OCI-LY3 (cell line): Measurements from ENCODE around the gene TIGD3.
"Not testable (repeated sequence)": the region's sequence is repeated elsewhere in the genome, so short reads cannot be mapped to it uniquely, and the experiment has no call there.

Experiments
- H2AFZ ChIP-seq: fragments of 200-600, 300-600 bp; shearing (Covaris generic); 2 replicates; pipeline ENCODE4 v1.6.0; 2014; ENCODE audit warnings: antibody characterized with exemption, low read depth, low read length
- H3K27ac ChIP-seq: fragments of 200-600, 300-600 bp; sonication (generic); 2 replicates; pipeline ENCODE4 v1.5.1; 2014; ENCODE audit warnings: mild to moderate bottlenecking, low read length, moderate library complexity, mixed read lengths
- H3K27me3 ChIP-seq: fragments of 200-600, 300-600 bp; sonication (generic); 2 replicates; pipeline ENCODE4 v1.6.1; 2014; ENCODE audit warnings: low read depth, low read length, mixed read lengths
- H3K36me3 ChIP-seq: fragments of 200-600, 300-600 bp; sonication (generic); replicated peaks from 2 replicates; pipeline ENCODE3; 2014; ENCODE audit warnings: low read depth, low read length, mixed read lengths
- H3K4me1 ChIP-seq: fragments of 300-600, 200-600 bp; sonication (generic); 2 replicates; pipeline ENCODE4 v1.6.1; 2014; ENCODE audit warnings: low read length, mixed read lengths
- H3K4me2 ChIP-seq: fragments of 200-600, 300-600 bp; sonication (generic); 2 replicates; pipeline ENCODE4 v1.6.1; 2014; ENCODE audit warnings: low read length, mixed read lengths
- H3K4me3 ChIP-seq: fragments of 300-600, 200-600 bp; sonication (generic); 2 replicates; pipeline ENCODE4 v1.5.1; 2014; ENCODE audit warnings: antibody characterized with exemption, mild to moderate bottlenecking, low read length, moderate library complexity
- H3K79me2 ChIP-seq: fragments of 300-600, 200-600 bp; shearing (Covaris generic); 2 replicates; pipeline ENCODE4 v1.6.1; 2014; ENCODE audit warnings: mild to moderate bottlenecking, low read length, mixed read lengths
- H3K9ac ChIP-seq: fragments of 300-600, 200-600 bp; shearing (Covaris generic); 2 replicates; pipeline ENCODE4 v1.6.0; 2014; ENCODE audit warnings: mild to moderate bottlenecking, low read length, moderate library complexity
- H3K9me3 ChIP-seq: fragments of 200-600, 300-600 bp; shearing (Covaris generic); 2 replicates; pipeline ENCODE4 v1.6.1; 2014; ENCODE audit warnings: low read length, mixed read lengths; ENCODE audit not compliant: insufficient read depth
- H4K20me1 ChIP-seq: fragments of 200-600, 300-600 bp; sonication (generic); 2 replicates; pipeline ENCODE4 v1.6.1; 2016; ENCODE audit warnings: low read length, mixed read lengths; ENCODE audit not compliant: insufficient read depth
- EZH2phosphoT487 ChIP-seq: fragments of 200-600 bp; shearing (Covaris generic); IDR thresholded peaks from 2 replicates; pipeline ENCODE4 v1.6.1; 2018; ENCODE audit warnings: antibody characterized with exemption, mixed run types, low read depth
- TF ChIP-seq, protein P1 (sequence below): fragments of 200-600, 300-600 bp; sonication (generic); IDR thresholded peaks from 2 replicates; pipeline ENCODE4 v1.5.1; 2014; ENCODE audit warnings: antibody characterized with exemption, low read length, low read depth

The TIGD3 gene

DNA sequence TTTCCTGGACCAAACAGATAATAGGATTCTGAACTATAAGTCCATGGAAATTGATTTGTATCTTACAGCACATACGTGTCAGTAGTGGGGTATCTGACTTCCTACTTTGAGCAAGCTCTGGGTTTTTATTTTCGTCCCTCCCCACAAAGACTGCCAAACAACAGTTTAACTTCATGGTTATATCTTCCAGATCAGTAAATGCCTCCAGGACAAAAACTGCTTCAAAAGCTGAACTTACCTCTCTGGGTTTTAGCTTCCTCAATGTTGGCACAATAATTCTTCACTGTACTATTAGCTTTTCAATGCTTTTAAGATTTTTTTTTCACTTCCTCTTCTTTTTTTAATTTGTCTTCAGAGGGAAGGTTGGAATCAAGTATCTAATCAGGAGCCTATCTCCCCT is 25.1 kb upstream of the TIGD3 start:
- H3K27ac ChIP-seq: peak overlapping the region; percentile 45
- no peaks in the 10 kb centered on the region for H3K9me3 ChIP-seq
- TF ChIP-seq EZH2phosphoT487: no peak
- TF ChIP-seq, protein P1, sequence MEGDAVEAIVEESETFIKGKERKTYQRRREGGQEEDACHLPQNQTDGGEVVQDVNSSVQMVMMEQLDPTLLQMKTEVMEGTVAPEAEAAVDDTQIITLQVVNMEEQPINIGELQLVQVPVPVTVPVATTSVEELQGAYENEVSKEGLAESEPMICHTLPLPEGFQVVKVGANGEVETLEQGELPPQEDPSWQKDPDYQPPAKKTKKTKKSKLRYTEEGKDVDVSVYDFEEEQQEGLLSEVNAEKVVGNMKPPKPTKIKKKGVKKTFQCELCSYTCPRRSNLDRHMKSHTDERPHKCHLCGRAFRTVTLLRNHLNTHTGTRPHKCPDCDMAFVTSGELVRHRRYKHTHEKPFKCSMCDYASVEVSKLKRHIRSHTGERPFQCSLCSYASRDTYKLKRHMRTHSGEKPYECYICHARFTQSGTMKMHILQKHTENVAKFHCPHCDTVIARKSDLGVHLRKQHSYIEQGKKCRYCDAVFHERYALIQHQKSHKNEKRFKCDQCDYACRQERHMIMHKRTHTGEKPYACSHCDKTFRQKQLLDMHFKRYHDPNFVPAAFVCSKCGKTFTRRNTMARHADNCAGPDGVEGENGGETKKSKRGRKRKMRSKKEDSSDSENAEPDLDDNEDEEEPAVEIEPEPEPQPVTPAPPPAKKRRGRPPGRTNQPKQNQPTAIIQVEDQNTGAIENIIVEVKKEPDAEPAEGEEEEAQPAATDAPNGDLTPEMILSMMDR: no peak
- H3K4me3 ChIP-seq: peak overlapping the region; percentile 49
- H3K79me2 ChIP-seq: peaks cover 8% of the 10 kb centered on the region
- H4K20me1 ChIP-seq: peaks cover 2% of the 10 kb centered on the region; the same call in 1 of the 2 replicates
- H3K9ac ChIP-seq: peak overlapping the region; percentile 51
- no peaks in the 10 kb centered on the region for H3K36me3 ChIP-seq
- peaks cover 11% of the 10 kb centered on the region for H3K4me1 ChIP-seq
- peak overlapping the region; percentile 68 for H3K4me2 ChIP-seq
- no peaks in the 10 kb centered on the region for H3K27me3 ChIP-seq
- peak overlapping the region; percentile 71 for H2AFZ ChIP-seq

DNA sequence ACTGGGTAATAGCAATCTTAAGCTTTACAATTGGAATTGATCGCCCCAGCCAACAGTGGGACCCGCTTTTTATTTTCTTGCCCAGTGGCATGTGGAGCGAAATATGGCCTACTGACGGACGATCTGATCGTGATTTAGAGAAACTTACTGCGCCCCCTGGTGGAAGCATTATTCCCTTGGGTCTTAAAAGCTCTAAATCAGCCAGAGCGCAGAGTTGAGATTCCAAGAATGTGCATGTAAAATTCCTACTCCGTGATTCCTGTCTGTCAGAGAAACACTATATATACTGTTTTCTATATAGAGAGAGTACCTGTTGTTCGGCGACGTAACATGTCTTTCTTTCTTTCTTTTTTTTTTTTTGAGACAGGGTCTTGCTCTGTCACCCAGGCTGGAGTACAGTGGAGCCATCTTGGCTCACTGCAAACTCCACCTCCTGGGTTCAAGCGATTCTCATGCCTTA is 24.6 kb upstream of the TIGD3 start:
- peaks cover 7% of the 10 kb centered on the region for H4K20me1 ChIP-seq
- H3K79me2 ChIP-seq: peaks cover 13% of the 10 kb centered on the region
- H3K27me3 ChIP-seq: no peaks in the 10 kb centered on the region
- H3K27ac ChIP-seq: peak overlapping the region; percentile 45
- TF ChIP-seq EZH2phosphoT487: no peak
- TF ChIP-seq, protein P1: peak; percentile 87
- H3K36me3 ChIP-seq: no peaks in the 10 kb centered on the region
- peak overlapping the region; percentile 49 for H3K4me3 ChIP-seq
- H3K4me1 ChIP-seq: peaks cover 16% of the 10 kb centered on the region
- H3K4me2 ChIP-seq: peak overlapping the region; percentile 68
- H2AFZ ChIP-seq: peak overlapping the region; percentile 71
- H3K9ac ChIP-seq: peak overlapping the region; percentile 51
- no peaks in the 10 kb centered on the region for H3K9me3 ChIP-seq

DNA sequence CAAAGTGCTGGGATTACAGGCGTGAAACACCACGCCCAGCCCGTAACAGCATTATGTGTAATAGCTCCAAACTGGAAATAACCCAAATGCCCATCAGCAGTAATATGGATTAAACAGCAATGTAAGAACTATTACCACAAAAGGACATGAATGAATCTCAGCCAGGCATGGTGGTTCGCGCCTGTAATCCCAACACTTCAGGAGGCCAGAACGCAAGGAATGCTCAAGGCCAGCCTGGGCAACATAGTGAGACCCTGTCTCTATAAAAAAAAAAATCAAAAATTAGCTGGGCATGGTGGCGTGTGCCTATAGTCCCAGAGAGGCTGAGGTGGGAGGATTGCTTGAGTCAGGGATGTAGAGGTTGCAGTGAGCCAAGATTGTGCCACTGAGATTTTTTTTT is 24.0 kb upstream of the TIGD3 start:
- peaks cover 22% of the 10 kb centered on the region for H3K4me1 ChIP-seq
- peaks cover 5% of the 10 kb centered on the region for H3K36me3 ChIP-seq
- H3K9ac ChIP-seq: no peak overlapping the region
- H3K9me3 ChIP-seq: no peaks in the 10 kb centered on the region
- H3K4me3 ChIP-seq: no peak overlapping the region
- H2AFZ ChIP-seq: peak overlapping the region; percentile 71
- no peaks in the 10 kb centered on the region for H3K27me3 ChIP-seq
- H3K79me2 ChIP-seq: peaks cover 19% of the 10 kb centered on the region
- peaks cover 13% of the 10 kb centered on the region for H4K20me1 ChIP-seq
- TF ChIP-seq, protein P1: no peak
- TF ChIP-seq EZH2phosphoT487: no peak
- H3K4me2 ChIP-seq: peak overlapping the region; percentile 68
- H3K27ac ChIP-seq: no peak overlapping the region

DNA sequence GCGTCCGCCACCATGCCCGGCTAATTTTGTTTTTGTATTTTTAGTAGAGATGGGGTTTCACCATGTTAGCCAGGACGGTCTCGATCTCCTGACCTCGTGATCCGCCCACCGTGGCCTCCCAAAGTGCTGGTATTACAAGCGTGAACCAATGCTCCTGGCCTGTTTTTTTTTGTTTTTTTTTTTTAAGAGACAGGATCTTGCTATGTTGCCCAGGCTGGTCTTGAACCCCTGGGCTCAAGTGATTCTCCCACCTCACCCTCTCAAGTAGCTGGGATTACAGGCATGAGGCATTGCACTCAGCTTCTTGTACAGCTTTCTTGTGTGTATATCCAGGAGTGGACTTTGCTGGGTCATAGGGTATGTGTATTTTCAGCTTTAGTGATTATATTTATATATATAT is 22.0 kb upstream of the TIGD3 start:
- not testable (repeated sequence) for H3K4me3 ChIP-seq, H3K9me3 ChIP-seq, H2AFZ ChIP-seq, H3K4me2 ChIP-seq, H3K9ac ChIP-seq, H3K27ac ChIP-seq, H3K27me3 ChIP-seq
- Histone ChIP-seq H3K4me1 (peaks cover 22% of the 10 kb centered on the region), H3K36me3 (peaks cover 11% of the 10 kb centered on the region), H3K79me2 (peaks cover 36% of the 10 kb centered on the region), H4K20me1 (peaks cover 14% of the 10 kb centered on the region)
